Measurements from ENCODE around the gene MSI1.
A peak's percentile ranks its signal among the peaks of the same experiment; 100 is the strongest.

Gene MSI1

GRCh38 chr12:120377611-120378010 is 8.6 kb upstream of the MSI1 start:
- no peak for DNase-seq (ENCODE audit: low read depth in 2 of 2)

GRCh38 chr12:120376934-120377572 is 8.1 kb upstream of the MSI1 start:
- DNase-seq (ENCODE audit: low read depth in 2 of 2): no peak

GRCh38 chr12:120376416-120376815 is 7.5 kb upstream of the MSI1 start:
- DNase-seq (ENCODE audit: low read depth in 2 of 2): no peak

GRCh38 chr12:120376009-120376408 is 7.0 kb upstream of the MSI1 start:
- no peak for DNase-seq (ENCODE audit: low read depth in 2 of 2)

GRCh38 chr12:120373683-120374082 is 4.7 kb upstream of the MSI1 start:
- no peak for DNase-seq (ENCODE audit: low read depth in 2 of 2)

- DNase-seq (ENCODE audit: low read depth in 2 of 2): no peak
These were observed 1.6 kb upstream of the MSI1 start for GRCh38 chr12:120370343-120371243.

GRCh38 chr12:120369603-120370342 is 809 bp upstream of the MSI1 start:
- DNase-seq (ENCODE audit: low read depth in 2 of 2): no peak

- DNase-seq (ENCODE audit: low read depth in 2 of 2): peak; percentile 35 to 42
These were observed 808 bp downstream of the MSI1 start for GRCh38 chr12:120367924-120368788.

GRCh38 chr12:120367233-120367923 is 1.6 kb downstream of the MSI1 start:
- DNase-seq (ENCODE audit: low read depth in 2 of 2): no peak

- DNase-seq (ENCODE audit: low read depth in 2 of 2): no peak
These were observed 2.1 kb downstream of the MSI1 start for GRCh38 chr12:120366845-120367232.

- DNase-seq (ENCODE audit: low read depth in 2 of 2): no peak
These were observed 2.6 kb downstream of the MSI1 start for GRCh38 chr12:120366341-120366705.

- DNase-seq (ENCODE audit: low read depth in 2 of 2): no peak
These were observed 3.2 kb downstream of the MSI1 start for GRCh38 chr12:120365675-120366340.

GRCh38 chr12:120364487-120364886 is 4.5 kb downstream of the MSI1 start:
- no peak for DNase-seq (ENCODE audit: low read depth in 2 of 2)

GRCh38 chr12:120363274-120363855 is 5.6 kb downstream of the MSI1 start:
- no peak for DNase-seq (ENCODE audit: low read depth in 2 of 2)

GRCh38 chr12:120362516-120363273 is 6.3 kb downstream of the MSI1 start:
- no peak for DNase-seq (ENCODE audit: low read depth in 2 of 2)

GRCh38 chr12:120361506-120362208 is 7.3 kb downstream of the MSI1 start:
- DNase-seq (ENCODE audit: low read depth in 2 of 2): no peak

- no peak for DNase-seq (ENCODE audit: low read depth in 2 of 2)
These were observed 9.8 kb downstream of the MSI1 start for GRCh38 chr12:120359128-120359527.

GRCh38 chr12:120358412-120359100 is 10.4 kb downstream of the MSI1 start:
- no peak for DNase-seq (ENCODE audit: low read depth in 2 of 2)
